ENCODE data around the gene AKT2. TPM values are rescaled to one million over a fixed set of nuclear protein-coding genes. Genes with fewer than 3 reads are reported as not detected.

The AKT2 gene
- total and polyA plus RNA-seq, 2 of the 8 experiments (the other 6 are each of a cell fraction or from before 2014, with no cell fraction given) = 151 to 183 TPM

DNA sequence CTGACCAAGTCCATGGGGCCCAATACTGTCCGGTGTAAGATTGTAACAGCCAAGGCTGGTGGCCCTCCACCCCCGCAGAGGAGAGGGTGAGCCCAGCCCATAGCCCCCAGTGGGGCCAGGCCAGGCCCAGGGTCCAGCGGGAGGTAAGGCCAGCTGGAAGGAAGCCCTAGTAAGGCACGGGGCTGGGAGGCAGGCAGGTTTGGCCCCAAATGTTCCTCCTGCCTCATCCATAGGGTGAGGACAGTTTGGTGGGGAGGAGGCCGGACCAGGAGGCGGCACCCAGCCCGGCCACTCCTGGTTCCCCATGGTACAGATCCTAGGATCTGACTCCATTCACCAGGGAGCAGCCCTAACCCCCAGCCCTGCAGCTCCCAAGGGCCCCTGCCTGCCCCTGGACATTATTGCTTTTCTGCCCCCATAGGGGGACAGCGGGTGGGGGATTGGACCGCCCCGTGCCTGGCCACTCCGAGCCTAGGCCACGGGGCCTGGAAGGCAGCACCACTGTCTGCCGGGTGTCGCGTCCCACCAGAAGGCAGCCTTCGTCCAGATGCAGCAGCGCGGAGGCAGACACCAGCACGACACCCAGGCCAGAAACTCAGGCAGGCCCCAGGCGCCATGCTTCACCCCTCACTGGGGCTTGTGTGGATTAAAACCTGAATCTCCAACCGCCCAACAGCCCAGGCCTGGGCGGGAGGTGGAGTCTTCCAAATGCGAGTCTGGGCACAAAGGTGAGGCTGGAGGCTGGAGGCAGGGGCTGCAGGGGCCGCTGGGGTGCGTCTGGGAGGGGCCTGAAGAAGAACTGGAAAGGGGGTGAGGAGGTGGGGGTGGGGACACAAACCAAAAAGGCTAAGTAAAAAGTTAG, 52.0 kb downstream of the AKT2 start:
- Histone ChIP-seq H2AFZ (ENCODE audit: low read length) (no peak overlapping the region), H4K8ac (ENCODE audit: extremely low read depth, insufficient read depth, low read length) (peak overlapping the region; percentile 18; the same call in 1 of the 2 replicates), H2BK120ac (replicated peaks; ENCODE audit: low read depth, low read length) (no peak overlapping the region), H3K36me3 (ENCODE audit: control insufficient read depth in 2 of 4, insufficient read depth in 4 of 4, low read length in 3 of 4) (peaks cover 0 to 10% (median 4%) of the 10 kb centered on the region in 4 experiments; a peak in 4 of 8 replicates), H3K9me3 (ENCODE audit: insufficient read depth in 2 of 2, low read depth in 1 of 2, low read length in 1 of 2) (no peaks in the 10 kb centered on the region), H2BK15ac (ENCODE audit: low read length) (no peak overlapping the region), H3K79me2 (ENCODE audit: control insufficient read depth in 1 of 2, insufficient read depth in 2 of 2, low read length in 2 of 2) (no peaks in the 10 kb centered on the region), H3K27me3 (replicated peaks in 1 of 4; ENCODE audit: control insufficient read depth in 3 of 4, extremely low read depth in 1 of 4, insufficient read depth in 3 of 4, low read length in 3 of 4) (0 out of 7 replicates have a peak, but pooled peaks cover 0 to under 1% (median 0%) of the 10 kb centered on the region in 4 experiments), H3K4me1 (replicated peaks in 1 of 4; ENCODE audit: control insufficient read depth in 3 of 4, insufficient read depth in 4 of 4, low read length in 3 of 4) (peaks cover 0 to 20% (median 13%) of the 10 kb centered on the region in 4 experiments; a peak in 6 of 7 replicates), H4K5ac (ENCODE audit: insufficient read length, low read depth, low read length) (no peak overlapping the region), H3K18ac (ENCODE audit: extremely low read depth, low read length) (no peak overlapping the region), H2BK5ac (ENCODE audit: low read depth, low read length) (no peak overlapping the region), H3K23me2 (ENCODE audit: low read depth, low read length) (no peaks in the 10 kb centered on the region), H3K9ac (replicated peaks in 1 of 4; ENCODE audit: extremely low read depth in 1 of 4, low read depth in 3 of 4, low read length in 3 of 4) (no peak overlapping the region), H4K20me1 (replicated peaks in 1 of 2; ENCODE audit: control insufficient read depth in 1 of 2, insufficient read depth in 2 of 2, low read length in 2 of 2) (peaks cover 0 to 7% of the 10 kb centered on the region in 2 experiments), H2AK5ac (ENCODE audit: low read depth, low read length) (no peak overlapping the region), H3K4me2 (ENCODE audit: insufficient read depth in 1 of 2, low read depth in 2 of 2, low read length in 2 of 2) (no peak overlapping the region), H3K4ac (replicated peaks; ENCODE audit: insufficient read length, low read depth, low read length) (no peak overlapping the region), H3K56ac (replicated peaks; ENCODE audit: insufficient read length, low read depth, low read length) (no peak overlapping the region), H2BK12ac (ENCODE audit: low read depth, low read length) (no peak overlapping the region), H3K23ac (ENCODE audit: insufficient read length) (no peak overlapping the region), H3K27ac (ENCODE audit: low read depth, low read length) (no peak overlapping the region), H3K4me3 (ENCODE audit: extremely low read depth in 1 of 4, insufficient read depth in 2 of 4, low read depth in 3 of 4, low read length in 4 of 4) (no peak overlapping the region), H3K14ac (ENCODE audit: insufficient read length) (no peak overlapping the region), H2BK20ac (ENCODE audit: low read length) (no peak overlapping the region), H3K79me1 (ENCODE audit: low read depth, low read length) (no peaks in the 10 kb centered on the region), H4K91ac (replicated peaks; ENCODE audit: insufficient read length, low read length) (no peak overlapping the region)
- DNase-seq (ENCODE audit: low read depth in 1 of 2, low spot score in 2 of 2) = no peak
- CTCF ChIA-PET (ENCODE audit: partially characterized antibody) = interaction anchor here (0.5 to 3.6 kb wide), 6 partner anchors 10 to 72 kb away, joined by 3 to 17 read pairs (median 3); partner anchors contain the start of gene TTC9B
- 94% methylated on average over 19 of the region's 25 CpGs; no CpG with 5 or more reads in 1 of the 2 experiments for WGBS, 2 experiments (ENCODE audit: extremely low coverage in 1 of 2, insufficient coverage in 1 of 2, insufficient read length in 1 of 2, insufficient replicate concordance in 2 of 2, low coverage in 1 of 2, low lambda C conversion rate in 2 of 2, missing lambda C conversion rate in 1 of 2)
- POLR2A ChIA-PET (ENCODE audit: partially characterized antibody) = interaction anchor here (0.7 kb wide), 1 partner anchor 14 kb away, joined by 3 read pairs; no protein-coding TSS in a partner anchor
- no peak for FAIRE-seq
- no peak for TF ChIP-seq EZH2 (IDR thresholded peaks at IDR 0.05; ENCODE audit: low read depth, low read length, severe bottlenecking)
- no peak for TF ChIP-seq CHD2 (IDR thresholded peaks at IDR 0.05; ENCODE audit: low read length)
- TF ChIP-seq TEAD4 (IDR thresholded peaks at IDR 0.05; ENCODE audit: low read depth, low read length) = no peak
- TF ChIP-seq BACH1 (IDR thresholded peaks at IDR 0.05; ENCODE audit: low read length) = no peak
- no peak for TF ChIP-seq ASH2L (IDR thresholded peaks at IDR 0.05; ENCODE audit: low read length)
- no peak for TF ChIP-seq BRCA1 (IDR thresholded peaks at IDR 0.05; ENCODE audit: low read depth, low read length)
- TF ChIP-seq FOSL1 (IDR thresholded peaks at IDR 0.05; ENCODE audit: insufficient read depth, low read depth, low read length) = no peak
- TF ChIP-seq POU5F1 (IDR thresholded peaks at IDR 0.05; ENCODE audit: low read depth, low read length) = no peak
- TF ChIP-seq GABPA (IDR thresholded peaks at IDR 0.05; ENCODE audit: borderline replicate concordance, insufficient read depth, low read length) = no peak
- TF ChIP-seq CHD1 (IDR thresholded peaks at IDR 0.05; ENCODE audit: low read depth, low read length) = no peak
- TF ChIP-seq EGR1 (IDR thresholded peaks at IDR 0.05; ENCODE audit: borderline replicate concordance, low read depth, low read length) = no peak
- no peak for TF ChIP-seq CBX8 (IDR thresholded peaks at IDR 0.05; ENCODE audit: borderline replicate concordance, low read depth, low read length)
- TF ChIP-seq SIX5 (IDR thresholded peaks at IDR 0.05; ENCODE audit: low read depth, low read length) = no peak

All from H1 (cell line).